Measurements from ENCODE around the gene HOXA9.

The HOXA9 gene

DNA sequence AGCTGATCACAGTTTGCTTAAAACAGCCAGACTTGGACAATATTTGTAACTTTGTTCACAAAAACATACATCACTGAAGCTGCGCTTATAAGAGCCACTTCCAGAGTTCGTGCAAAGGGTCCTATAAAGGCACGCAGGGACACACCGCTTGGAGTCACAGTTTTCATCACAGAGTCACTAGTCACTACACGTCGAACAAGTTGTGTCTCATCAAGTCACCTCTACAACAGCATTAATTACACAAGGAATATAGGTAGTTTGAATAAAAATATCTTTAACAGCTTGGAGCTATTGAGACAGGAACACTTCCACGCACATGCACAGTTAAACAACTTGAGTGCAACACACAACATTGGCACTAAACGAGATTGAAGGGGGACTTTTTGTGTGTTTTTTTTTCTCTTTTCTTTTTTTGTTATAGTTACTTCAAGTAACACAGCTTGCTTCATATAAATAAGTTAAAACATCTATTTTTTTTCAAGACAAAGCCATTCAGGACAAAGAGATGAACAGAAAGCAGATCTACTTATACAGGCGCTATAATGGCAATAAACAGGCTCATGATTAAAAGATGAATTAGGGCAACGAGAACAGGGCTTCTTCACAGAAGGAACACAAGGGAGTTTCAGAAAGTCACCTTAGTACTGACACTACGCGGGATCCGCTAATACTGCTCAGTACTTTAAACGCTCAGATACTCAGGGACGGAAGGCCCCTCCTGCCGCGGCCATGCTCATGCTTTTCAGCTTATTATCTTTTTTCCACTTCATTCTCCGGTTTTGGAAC is 24.0 kb downstream of the HOXA9 start:
- DNase-seq = no peak

DNA sequence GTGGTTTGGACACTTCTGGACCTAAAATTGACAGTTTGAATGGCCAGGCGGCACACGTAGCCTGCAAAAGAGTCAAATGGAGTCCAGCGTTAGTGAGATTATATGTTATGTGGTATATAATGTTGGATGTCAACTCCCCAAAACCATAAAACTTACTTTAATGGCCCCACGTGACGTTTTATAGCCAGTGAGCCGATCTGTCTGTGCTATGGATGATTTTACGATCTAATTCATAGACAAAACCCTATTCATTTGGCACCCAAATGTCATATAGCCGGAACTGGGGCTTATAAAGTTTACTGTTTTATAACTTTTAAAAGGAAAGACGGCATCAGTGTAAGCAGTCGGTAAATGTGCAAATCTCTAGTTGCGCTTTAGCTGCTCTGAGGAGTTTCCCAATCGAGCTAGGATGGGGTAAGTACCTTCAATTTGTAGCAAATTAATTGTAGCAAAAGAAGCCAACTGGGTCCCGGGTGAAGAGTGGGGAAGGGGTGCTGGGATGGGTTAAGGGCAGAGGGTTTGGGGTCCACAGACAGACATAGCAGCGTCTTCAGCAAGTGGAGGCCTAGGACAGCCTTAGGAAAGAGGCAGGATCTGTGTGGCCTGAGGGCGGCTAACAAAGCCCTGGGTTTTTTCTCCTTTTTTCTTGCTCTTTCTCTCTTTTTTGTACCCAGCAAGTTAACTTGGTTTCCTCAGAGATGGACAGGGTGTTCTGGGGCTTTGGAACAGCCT is 25.0 kb downstream of the HOXA9 start:
- no peak for DNase-seq

DNA sequence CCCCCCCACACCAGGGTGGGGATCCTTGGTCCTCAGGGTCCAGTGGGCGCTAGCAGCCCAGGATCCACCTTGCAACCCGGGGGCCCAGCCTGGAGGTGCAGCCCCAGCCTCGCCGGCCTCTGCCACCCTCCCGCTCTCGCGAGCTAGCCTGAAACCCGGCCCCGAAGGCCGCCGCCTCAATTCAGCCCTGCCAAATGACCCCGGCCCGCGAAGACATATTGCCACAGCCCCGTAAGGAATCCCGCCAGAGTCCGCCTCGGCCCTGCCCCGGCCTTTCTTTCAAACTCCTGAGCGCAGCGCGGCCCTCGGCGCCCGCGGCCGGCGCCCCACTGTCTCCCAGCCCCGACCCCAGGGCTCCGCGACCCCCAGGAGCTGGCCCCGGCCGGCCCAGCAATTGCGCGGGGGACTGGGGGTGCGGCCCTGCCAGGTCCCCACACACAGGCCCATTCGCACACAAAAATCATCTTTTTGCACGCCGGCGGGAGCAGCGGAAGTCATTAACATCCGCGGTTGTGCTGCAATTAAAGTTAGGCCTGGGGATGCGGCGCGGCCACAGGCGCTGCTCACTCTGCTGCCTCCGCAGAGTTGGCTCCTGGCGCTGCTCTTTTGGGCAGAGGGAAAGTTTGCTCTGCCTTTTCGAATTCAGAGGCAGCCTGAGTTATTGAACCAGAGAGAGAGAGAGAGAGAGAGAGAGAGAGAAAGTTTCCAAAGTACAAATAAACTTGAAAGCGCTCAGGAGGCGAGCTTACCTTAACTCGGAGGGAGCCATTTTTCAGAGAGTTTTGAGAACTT is 25.8 kb downstream of the HOXA9 start:
- DNase-seq = no peak

DNA sequence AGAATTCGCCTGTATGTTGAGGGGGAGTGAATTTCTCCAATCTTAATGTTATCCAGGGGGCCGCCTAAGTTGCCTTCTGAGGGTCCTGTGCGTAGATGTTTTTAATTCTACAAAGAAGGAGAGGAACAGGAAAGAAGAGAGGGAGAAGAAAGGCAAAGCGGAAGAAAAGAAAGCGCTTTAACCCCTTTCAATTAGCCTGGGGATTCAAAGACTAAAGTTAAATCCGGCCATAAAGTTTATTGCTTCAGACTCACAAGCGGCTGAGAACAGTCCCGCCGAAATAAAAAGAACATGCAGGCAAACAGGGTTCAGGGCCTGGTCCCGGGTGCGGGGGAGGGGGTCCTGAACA is 26.4 kb downstream of the HOXA9 start:
- no peak for DNase-seq

DNA sequence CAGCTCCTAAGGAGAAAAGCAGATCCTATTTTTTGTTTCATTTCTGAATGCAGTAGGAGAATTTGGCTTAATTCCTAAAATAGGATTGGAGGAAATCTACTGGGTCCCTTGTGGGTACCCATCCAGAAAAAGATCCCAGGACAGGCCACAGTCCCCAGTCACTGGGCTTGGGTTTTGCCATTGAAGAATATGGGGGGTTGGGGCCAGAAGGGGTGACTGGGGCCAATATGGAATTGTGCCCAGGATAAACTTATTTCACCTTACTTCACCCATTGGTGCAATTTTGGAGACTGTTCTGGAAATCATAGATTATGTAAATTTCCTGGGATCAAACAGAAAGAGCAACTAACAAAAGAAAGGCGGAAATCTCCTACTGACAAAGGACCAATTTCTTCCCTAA is 26.9 kb downstream of the HOXA9 start:
- no peak for DNase-seq

DNA sequence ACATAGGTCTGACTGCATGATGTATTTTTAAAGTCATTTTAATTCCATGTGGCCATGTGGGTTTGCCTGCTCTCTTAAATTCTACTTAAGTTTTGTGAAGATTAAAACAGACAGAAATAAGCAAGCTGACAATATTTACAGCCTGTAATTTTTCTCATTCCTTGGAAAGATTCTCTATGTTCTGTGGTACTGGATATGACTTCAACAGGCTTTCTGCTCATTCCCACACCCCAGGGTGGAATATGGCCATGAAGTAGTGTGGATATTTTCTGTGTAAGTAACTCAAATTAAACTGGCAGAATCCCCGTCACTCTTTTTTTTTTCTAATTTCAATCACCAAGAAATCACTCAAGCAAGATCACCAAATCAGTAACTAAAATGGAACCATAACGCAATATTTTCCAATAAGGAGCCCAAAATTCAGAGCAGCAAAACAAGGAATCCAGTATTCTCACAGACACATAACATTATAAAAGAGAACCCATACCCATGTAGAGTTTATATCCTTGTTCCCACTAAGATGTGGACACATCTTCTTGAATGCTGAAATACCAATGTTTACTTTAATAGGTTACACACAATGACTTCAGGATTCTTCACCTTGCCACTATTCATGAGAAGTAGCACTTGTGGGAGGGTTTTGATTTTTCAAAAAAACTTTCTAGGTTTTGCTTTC is 27.6 kb downstream of the HOXA9 start:
- no peak for DNase-seq

DNA sequence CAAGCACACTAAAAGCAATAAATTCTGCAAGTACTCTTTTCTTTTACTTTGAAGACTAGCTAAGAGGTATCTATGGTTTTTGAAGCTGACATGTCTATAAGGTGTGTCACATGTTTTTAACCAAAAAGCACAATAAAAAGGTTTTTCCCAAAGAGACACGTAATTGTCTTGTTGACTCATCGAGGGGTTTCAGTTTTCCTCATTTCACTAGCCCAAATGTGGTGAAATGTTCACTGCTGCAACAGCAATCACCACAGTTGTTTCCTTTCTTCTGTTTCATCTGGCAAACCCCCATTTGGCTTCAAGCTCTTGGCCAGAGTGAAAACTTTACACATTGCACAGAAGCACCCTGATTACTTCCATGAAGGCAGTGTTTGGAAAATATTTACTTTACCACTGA is 30.9 kb downstream of the HOXA9 start:
- DNase-seq = no peak

DNA sequence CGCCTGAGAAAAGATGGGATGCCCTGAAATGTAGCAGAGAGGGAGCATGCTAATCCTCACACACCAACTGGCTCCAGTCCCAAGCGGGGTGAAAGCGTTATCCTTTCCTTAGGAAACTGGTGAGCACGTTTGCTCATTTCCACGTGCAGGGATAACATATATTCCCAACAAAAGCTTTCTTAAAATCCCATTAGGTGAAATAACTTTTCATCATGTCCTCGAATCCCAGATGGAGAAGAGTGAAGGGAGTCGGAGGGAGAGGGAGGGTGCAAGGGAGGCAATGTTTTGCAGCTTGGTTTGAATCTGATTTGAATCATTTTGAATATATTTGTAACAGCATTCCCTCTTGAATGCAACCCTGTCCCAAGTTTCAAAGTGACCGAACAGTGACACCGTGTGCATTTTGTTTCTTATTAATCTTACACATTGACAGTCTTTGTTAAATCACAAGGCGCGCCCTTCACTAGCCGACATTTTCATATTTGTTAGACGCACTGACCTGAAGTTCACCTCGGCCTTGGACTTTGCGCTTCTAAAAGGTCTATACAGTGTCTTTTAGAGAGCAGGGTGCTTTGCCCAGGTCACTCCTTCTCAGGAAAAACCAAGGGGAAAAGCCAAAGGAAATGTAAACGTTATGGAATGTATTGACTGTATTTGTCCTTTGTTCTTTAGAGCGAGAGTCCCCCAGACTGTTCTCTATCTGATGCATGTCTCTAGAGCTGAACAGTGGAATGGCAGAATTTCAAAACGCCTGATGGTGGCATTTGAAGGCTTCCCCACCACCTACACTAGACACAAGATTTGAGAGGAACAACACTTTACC is 31.7 kb downstream of the HOXA9 start:
- no peak for DNase-seq

DNA sequence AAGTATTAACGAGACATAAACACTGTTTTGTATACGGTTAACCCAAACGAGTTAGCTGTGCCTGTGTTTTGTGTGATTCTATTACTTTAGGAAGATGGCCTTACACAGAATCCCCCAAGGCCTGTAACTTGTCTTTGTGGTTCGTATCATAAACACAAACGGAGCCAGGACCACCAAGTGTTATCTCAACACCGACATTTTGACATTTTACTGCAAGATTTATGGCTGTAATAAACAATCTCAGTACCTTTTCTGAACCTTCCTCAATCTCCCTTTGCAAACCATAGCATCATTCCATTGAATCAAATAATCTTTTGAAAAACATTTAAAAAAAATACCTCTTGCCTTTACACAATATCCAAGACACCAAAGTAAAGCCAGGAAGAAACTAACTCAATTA is 32.4 kb downstream of the HOXA9 start:
- no peak for DNase-seq

DNA sequence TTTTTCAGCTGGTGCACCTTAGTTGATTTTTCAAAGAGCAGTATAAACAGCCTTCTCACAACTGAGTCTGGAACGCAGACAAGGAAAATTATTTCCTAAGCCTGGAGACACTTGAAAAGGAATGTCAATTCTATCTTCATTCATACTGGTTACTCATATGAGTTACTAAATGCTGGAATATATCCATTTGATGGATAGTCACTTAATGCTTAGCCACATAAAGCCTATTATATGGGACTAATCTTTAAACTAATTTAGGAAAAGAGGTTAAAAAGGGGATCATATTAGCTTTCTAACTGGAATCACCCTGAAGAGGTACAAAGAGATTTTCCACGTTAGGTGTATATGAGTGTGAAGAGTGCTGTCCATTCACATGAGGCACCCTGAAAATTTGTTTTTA is 33.1 kb downstream of the HOXA9 start:
- no peak for DNase-seq

DNA sequence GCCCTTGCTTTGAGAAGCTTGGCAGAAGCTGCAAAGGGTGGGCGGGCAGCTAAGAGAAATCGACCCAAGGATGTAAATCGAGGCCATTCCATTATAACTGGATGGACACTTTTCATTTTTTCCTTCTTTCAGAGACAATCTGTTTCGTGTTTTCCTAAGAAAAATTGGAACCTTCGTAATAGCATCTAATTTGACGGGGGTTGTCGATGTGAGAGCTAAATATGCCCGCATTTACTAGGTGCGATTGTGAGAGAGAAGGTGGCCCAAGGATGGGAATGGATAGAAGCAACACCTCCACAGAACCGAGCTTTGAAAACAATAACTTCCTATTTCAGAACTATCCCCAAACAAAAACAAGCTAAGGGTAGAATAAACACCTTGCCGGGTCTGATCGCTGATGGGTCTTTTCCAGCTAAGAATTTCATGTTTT is 33.9 kb downstream of the HOXA9 start:
- no peak for DNase-seq

DNA sequence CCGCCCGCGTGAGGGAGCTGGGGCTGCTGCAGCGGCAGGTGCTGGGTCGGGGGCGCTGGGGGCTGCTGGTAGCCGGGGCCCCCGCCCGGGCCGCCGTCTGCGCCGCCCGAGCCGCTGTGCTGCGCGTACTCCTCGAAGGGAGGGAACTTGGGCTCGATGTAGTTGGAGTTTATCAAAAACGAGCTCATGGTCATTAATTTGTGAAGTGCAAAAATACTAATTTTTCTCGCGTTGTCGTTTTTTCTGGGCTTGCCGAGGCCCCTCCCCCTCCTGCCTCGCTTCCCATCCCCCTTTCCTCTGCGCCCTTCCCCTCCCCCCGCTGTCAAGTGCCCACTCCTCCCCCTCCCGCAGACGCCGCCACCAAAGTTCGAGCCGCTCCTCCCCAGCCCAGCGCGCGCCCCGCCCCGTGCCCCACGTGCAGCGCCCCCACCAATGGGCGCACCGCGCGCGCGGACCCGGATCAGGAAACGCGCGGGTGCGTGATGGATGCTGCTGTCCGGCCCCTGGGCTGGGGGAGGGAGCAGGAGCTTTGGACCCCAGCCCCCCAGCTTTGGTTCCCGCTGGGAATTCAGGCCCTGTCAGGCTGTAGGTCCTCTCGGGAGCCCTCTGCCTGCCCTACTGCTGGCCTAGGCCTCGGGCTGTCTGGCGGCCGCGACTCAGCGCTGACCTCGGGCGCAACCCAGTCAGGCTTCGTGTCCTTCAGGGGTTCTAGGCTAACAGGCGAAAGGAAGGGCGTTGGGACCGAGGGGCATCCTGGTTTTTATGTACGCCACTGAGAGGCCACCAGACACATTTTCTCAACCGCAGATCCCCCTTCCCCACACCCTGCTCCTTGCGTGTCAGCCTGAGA is 34.6 kb downstream of the HOXA9 start, which contains the start of gene HOXA4:
Gene HOXA4 (minus strand): TSS at position 218 of the 850 bp plus-strand sequence. CDS start 24 bp downstream, at position 194.
- no peak for DNase-seq

DNA sequence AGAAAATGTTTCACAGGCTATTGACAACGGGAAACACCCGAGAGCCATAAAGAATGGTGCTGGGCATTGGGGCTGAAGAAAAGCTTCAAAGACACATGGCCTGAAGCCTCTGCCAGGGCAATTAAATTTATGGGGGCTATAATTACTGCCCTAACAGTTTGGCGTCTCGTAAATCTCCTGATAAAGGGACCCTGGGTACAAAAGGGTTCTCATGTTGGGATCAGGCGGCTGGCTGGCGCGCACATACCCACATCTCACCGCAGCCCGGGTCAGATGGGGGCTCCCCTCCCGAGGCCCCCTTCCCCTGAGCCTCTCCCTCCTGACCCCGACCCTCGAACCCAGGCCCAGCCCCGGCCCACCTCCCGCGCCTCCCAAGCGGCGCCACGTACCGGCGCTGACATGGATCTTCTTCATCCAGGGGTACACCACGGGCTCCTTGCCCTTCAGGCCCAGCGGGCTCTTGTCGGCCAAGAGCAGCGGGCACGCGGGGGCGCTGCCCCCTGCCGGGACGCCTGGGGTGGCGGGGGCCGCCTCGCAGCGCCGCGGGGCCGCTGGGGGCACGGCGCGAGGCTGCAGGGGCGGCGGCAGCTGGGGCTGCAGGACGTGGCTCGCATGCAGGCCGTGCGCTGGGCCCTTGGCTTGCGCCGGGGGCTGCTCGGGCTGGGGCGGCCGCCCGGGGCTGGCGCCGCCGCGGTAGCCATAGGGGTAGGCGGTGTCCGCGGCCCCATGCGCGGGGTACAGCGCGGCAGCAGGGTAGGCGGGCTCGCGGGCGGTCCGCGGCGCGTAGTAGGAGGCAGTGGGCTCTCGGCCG is 35.4 kb downstream of the HOXA9 start:
- DNase-seq = no peak

DNA sequence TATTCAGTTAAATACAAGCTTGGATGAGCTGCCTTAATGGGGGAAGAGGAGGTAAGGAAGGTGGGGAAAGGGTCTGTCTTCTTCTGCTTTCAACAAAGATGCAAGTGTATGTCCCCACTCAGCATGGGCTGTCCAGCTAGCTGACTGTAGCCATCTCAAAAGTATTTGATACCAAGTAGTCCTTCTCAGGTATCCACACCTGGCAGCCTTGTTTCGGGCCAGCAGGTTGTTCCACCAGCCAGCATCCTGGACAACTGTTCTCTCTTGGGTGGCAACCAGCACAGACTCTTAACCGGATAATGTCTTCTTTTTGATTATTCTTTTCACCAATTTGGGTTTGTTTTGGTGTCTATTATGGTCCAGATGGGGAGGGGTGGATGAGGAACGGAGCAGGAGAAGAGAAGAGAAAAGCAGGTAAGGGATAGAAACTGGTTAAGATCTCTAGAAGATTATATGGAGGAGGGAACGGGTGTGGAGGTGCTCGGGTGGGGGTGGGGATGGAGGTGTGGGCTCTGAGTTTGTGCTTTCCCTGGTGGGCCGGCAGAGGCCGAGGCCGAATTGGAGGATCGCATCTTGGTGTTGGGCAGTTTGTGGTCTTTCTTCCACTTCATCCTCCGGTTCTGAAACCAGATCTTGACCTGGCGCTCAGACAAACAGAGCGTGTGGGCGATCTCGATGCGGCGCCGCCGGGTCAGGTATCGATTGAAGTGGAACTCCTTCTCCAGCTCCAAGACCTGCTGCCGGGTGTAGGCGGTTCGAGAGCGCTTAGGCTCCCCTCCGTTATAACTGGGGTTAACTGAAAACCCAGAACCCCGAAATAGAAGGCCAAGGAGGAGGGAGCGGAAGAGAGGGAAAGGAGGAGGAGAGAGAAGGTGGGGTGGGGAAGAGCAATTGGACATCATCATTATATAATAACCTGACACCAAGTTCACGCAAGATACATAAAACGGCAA is 36.3 kb downstream of the HOXA9 start:
- DNase-seq = no peak

DNA sequence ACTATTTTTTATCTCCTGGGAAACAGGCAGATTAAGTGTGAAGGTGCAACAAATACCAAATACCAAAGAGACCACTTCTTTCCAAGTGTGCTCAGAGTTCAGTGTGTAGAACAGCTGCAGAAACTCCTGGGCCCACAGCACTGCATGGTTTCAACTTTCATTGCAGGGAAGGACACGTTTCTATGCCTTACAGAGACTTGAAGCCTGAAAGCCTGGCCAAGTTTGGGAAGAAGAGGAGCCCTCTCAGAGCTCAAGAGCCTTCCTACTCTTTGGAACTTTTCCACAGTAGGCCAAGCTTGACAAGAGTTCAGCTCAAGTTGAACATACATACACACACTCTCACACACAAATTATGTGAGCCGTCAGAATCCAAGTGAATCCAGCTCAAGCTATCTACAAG is 37.3 kb downstream of the HOXA9 start:
- no peak for DNase-seq

DNA sequence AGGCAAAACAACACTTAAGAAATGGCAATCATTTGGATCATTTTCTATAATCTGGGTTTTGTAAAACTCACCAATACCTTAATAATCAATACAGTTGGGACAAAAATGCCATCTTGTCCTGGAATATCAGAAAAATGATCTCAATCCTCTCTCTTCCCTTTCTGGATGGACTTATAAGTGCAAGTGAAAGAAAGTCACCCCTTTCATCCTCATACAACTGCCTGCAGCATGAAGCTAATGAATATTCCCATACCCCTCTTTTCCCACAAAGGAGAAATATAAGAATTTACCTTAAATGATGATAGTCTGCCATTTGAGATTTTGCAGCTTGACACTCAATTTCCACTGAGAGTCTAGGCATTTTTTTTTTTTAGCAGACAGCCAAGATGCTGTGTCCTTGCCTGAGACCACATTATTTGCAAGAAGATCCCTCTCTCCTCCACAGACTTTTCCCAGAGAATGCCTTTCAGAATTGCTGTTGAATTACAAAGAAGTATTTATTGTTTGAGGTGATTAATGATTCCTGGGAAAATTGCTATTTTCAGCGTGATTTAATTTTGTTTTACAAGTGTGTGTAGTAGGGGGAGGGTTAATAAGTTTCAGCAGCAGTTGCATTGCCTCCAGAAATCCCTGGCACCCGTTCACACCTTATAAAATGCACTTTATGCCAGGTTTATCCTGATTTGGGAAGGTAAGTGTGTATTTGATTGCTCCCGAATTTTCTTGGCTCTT is 38.6 kb downstream of the HOXA9 start:
- no peak for DNase-seq

DNA sequence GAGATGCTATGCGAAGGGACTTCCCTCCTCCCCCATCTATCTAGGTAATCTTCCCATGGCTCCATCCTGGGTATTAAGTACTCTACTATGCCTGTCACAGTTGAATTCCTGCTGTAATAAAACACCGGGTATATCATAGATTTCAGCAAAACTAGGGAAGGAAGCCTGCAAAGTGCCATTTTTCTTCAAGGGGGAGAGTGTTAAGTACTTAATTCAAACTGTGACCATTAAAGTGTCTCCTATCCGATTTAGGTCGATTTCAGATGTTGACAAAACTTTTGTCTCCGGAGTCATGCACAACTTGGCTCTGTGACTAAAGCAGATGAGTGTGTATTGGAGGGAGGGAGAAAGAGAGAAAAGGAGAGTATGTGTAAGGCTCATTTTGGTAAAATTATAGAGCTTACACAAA is 39.3 kb downstream of the HOXA9 start:
- DNase-seq = no peak

Data from NCI-H1694 (cell line).